GM19035 (cell line): Measurements from ENCODE around the gene TUFT1.
"Not testable (repeated sequence)": the region's sequence is repeated elsewhere in the genome, so short reads cannot be mapped to it uniquely, and the experiment has no call there.

ENCODE experiments used
- ATAC-seq: cut with Tn5 transposase; IDR thresholded peaks from one replicate; pipeline ENCODE4 v1.9.1; 2021; ENCODE audit not compliant: unreplicated experiment

TUFT1 gene

DNA sequence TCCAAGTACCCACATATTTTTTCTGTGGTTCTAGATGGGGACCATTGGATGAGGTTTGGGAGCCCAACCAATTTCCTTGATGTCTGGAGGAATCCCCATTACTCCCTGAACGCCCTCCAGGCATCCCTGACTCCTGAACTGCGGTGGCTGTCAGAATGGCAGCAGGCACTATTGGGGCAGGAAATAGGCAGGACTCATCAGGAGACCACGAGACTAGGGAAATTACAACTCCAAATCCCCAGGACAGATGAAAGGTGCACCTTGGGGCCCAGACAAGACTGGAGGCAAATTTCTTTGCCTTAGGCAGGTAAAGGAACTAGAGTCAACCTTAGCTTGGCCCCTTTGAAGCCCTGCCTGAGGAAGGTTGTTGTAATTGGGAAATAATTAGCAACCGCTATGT, 27.8 kb upstream of the TUFT1 start:
- no peak for ATAC-seq

- ATAC-seq = no peak
Observed at GRCh38 chr1:151512801-151513625, 27.1 kb upstream of the TUFT1 start.

- no peak for ATAC-seq
Observed at GRCh38 chr1:151513626-151514121, 26.4 kb upstream of the TUFT1 start.

- ATAC-seq = no peak
Observed at GRCh38 chr1:151514366-151514765, 25.7 kb upstream of the TUFT1 start.

GRCh38 chr1:151515265-151515664, 24.8 kb upstream of the TUFT1 start:
- ATAC-seq = no peak

- ATAC-seq = no peak
Observed at GRCh38 chr1:151516031-151516511, 24.0 kb upstream of the TUFT1 start.

DNA sequence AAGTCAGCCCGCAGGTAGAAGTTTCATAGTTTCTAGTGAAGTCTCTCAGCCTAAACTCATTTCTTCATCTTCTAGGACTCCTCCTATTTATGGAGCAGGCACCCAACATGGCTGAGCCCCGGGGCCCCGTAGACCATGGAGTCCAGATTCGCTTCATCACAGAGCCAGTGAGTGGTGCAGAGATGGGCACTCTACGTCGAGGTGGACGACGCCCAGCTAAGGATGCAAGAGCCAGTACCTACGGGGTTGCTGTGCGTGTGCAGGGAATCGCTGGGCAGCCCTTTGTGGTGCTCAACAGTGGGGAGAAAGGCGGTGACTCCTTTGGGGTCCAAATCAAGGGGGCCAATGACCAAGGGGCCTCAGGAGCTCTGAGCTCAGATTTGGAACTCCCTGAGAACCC, 21.7 kb upstream of the TUFT1 start:
- ATAC-seq = no peak

- ATAC-seq = no peak
Observed at GRCh38 chr1:151518936-151519335, 21.2 kb upstream of the TUFT1 start.

- ATAC-seq = no peak
Observed at GRCh38 chr1:151519667-151520066, 20.4 kb upstream of the TUFT1 start.

GRCh38 chr1:151520359-151520758, 19.8 kb upstream of the TUFT1 start:
- ATAC-seq = no peak

- not testable (repeated sequence) for ATAC-seq
Observed at GRCh38 chr1:151522427-151522826, 17.7 kb upstream of the TUFT1 start.

DNA sequence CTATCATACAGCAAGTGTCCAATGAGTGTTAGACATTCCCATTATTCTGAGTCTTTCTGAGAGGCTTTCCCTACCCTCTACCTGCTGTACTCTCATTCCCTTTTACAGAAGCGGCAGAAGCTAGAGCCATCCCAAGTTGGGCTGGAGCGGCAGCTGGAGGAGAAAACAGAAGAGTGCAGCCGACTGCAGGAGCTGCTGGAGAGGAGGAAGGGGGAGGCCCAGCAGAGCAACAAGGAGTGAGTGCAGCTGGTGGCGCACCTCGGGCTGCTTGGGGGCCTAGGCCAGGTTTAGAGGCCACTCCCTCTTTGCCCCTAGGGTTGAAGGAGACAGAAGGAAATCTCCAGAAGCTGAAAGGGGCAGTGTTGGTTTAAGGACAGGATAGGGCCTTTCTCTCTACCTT, 16.8 kb upstream of the TUFT1 start:
- ATAC-seq = no peak

GRCh38 chr1:151524736-151525135, 15.4 kb upstream of the TUFT1 start:
- no peak for ATAC-seq

DNA sequence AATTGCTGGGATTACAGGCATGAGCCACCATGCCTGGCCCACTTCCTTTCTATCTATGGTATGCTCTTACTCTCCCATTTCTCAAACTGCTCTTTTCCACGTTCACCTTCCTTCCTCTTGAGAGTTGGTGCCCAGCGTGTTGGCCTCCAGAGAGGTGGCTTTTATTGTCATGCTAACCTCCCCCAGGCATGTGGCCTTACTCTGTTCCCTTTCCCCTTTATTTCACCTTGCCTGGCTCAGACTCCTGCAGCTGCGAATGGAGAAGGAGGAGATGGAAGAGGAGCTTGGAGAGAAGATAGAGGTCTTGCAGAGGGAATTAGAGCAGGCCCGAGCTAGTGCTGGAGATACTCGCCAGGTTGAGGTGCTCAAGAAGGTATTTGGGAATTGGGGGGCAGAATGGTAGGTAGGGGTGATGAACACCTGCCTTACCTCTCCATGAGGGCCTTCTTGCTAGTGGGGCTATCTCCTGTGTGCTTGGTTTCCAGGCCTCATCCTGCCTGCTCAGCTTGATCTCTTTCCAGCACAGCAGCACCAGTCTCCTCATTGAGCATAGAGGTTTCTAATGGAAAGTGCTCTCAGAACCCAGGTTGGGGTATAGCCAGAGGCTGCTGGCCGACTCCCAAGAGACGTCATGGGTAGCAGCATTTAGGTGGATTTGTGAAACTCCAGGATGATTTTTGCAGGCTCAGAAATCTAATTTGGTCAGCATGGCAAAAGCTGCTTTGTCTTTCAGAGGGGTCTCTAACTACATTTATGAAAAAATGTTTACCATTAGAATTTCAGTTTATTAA, 13.2 kb upstream of the TUFT1 start:
- ATAC-seq = no peak

DNA sequence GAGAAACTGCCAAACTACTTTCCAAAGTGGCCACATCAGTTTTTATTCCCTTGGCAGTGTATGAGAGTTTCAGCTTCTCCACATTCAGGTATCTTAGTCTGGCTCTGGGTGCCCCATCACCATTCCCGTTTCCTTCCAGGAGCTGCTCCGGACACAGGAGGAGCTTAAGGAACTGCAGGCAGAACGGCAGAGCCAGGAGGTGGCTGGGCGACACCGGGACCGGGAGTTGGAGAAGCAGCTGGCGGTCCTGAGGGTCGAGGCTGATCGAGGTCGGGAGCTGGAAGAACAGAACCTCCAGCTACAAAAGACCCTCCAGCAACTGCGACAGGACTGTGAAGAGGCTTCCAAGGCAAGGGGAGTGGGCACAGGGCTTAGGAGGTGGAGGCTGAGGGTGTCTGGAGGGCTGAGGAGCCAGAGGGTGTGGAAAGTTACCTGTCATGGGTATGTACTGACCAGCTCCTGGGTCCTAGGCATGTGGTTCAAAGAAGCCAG, 10.9 kb upstream of the TUFT1 start:
- no peak for ATAC-seq

DNA sequence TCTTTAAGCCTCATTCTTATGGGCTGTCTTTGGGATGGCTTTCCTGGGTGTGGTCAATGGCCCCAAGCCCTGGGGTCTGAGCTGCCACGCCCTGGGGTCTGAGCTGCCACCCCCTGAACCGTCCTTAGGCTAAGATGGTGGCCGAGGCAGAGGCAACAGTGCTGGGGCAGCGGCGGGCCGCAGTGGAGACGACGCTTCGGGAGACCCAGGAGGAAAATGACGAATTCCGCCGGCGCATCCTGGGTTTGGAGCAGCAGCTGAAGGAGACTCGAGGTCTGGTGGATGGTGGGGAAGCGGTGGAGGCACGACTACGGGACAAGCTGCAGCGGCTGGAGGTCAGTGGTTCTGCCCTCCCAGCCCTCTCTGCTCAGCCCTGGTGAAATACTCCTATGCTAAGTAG, 10.3 kb upstream of the TUFT1 start:
- no peak for ATAC-seq

DNA sequence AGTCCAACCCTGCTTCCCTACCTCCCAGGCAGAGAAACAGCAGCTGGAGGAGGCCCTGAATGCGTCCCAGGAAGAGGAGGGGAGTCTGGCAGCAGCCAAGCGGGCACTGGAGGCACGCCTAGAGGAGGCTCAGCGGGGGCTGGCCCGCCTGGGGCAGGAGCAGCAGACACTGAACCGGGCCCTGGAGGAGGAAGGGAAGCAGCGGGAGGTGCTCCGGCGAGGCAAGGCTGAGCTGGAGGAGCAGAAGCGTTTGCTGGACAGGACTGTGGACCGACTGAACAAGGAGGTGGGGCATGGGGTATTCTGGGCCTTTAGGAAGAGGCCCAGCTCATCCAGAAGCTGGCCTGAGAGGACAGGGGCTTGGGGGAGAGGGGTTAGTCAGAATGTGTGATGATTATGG, 9.6 kb upstream of the TUFT1 start:
- ATAC-seq = no peak

DNA sequence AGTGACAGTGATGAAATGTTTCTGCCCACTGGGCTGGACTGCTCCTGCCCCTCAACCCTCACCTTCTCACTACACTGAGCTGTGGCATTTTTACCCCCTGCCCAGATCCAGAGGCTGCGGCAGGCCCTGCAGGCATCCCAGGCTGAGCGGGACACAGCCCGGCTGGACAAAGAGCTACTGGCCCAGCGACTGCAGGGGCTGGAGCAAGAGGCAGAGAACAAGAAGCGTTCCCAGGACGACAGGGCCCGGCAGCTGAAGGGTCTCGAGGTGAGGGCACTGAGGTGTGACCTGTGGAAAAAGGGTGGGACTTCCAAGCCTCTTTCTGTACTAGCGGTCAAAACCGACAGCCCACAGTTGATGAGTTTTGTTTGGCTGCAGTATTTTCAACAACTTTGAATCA, 6.2 kb upstream of the TUFT1 start:
- no peak for ATAC-seq

DNA sequence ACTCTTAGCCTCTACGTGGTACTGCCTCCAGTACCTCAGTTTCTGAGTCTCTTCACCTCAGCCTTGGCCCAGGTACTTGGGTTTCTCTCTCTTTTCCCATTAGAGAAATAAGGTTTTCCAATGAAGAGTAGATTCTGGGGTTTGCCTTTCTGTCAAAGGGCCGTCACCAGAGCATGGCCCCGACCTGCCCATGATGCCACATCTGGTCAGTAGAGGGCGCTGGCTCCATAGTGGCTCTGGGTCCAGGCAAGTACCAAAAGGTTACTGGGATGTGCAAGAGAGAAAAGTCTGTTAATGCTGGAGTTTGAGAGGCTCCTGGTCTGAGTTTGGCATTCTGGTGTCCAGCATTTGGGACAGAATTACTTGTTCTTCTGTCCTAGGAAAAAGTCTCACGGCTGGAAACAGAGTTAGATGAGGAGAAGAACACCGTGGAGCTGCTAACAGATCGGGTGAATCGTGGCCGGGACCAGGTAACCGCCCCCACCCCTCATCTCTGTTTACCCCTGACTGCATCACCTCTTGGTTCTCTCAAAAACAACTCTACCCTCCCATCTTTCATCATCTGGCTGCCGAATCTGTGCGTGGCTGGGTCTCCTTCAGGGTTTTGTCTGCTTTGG, 5.3 kb upstream of the TUFT1 start:
- ATAC-seq = no peak

- ATAC-seq = no peak
Observed at GRCh38 chr1:151535326-151536271, 4.5 kb upstream of the TUFT1 start.
